Measurements from ENCODE around the gene PTPN14.

The PTPN14 gene

DNA sequence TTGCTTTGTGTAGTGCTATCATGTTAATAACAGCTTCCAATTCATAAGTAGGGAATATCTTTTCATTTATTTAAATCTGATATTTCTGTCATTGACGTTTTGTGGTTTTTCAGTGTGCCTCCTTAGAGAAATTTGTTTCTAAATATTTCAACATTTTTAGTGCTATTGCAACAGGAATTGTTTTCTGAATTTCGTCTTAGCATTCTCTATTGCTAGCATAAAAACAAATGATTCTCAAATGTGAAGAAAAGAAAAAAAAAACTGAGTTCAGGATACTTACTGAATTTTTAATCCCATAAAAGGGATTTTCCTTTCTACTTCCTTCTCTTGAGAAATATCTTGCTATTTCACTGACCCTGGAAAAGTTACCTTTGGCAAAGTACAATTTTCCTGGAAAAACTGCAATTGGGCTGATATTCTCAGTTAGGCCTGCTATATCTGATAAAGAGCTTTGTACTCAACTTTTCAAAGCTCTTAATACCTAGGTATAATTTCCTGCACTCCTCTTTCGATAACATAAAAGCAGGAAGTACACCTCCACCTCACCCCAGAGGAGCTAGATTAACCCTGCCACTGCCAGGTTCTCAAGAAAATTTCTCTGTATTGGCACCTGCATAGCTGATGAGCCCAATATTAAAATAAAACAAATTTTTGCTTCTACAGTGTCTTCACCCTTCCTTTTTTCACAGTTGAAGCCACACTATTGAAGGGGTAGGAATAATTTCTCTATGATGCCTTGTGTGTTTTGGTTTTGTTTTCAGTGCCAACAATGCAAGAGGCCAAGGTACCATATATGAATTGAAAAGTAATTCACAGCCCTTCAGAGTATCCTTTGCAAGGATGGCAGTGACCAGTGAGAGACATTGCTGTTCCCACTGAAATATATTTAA lies 35.6 kb downstream of the PTPN14 start:
- Mint-ChIP-seq H3K4me3 (no peak overlapping the region), H3K9me3 (peaks cover 5% of the 10 kb centered on the region), H3K4me1 (peaks cover 13% of the 10 kb centered on the region), H3K36me3 (ENCODE audit: low read depth) (peaks cover 14% of the 10 kb centered on the region), H3K27ac (no peak overlapping the region), H3K27me3 (ENCODE audit: low read depth) (peaks cover 10% of the 10 kb centered on the region)
- TF ChIP-seq, protein P1, sequence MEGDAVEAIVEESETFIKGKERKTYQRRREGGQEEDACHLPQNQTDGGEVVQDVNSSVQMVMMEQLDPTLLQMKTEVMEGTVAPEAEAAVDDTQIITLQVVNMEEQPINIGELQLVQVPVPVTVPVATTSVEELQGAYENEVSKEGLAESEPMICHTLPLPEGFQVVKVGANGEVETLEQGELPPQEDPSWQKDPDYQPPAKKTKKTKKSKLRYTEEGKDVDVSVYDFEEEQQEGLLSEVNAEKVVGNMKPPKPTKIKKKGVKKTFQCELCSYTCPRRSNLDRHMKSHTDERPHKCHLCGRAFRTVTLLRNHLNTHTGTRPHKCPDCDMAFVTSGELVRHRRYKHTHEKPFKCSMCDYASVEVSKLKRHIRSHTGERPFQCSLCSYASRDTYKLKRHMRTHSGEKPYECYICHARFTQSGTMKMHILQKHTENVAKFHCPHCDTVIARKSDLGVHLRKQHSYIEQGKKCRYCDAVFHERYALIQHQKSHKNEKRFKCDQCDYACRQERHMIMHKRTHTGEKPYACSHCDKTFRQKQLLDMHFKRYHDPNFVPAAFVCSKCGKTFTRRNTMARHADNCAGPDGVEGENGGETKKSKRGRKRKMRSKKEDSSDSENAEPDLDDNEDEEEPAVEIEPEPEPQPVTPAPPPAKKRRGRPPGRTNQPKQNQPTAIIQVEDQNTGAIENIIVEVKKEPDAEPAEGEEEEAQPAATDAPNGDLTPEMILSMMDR (IDR thresholded peaks at IDR 0.05; ENCODE audit: unreplicated experiment in 3 of 3): no peak

DNA sequence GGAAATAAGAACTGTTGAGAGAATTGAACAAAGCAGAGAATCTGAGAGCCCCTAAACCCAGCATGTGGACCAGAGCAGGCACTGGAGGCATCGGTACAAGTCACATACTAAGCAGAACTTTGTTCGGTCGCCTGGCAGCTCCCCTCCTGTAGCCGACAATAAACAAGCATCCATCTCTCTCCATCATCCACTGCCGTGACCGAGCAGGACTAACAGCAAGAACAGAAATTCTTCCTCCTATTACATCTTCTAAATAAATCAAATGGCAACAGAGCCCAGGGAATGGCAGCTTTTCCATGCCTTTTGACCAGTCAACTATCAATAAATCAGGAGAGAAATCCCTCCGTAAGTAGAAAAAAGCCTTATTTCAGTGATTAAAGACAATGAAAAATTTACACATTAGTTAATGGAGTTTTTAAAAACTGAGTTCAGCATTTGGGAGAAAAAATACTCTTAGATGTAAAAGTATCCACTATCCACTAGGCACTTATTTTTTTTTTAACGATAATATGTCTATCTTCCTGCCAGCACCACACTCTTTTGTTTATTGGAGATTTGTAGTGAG lies 36.5 kb downstream of the PTPN14 start:
- peaks cover 12% of the 10 kb centered on the region for H3K9me3 Mint-ChIP-seq
- H3K4me3 Mint-ChIP-seq: no peak overlapping the region
- H3K27ac Mint-ChIP-seq: peak overlapping the region; percentile 1 to 34 (median 3)
- peaks cover 10% of the 10 kb centered on the region for H3K27me3 Mint-ChIP-seq (ENCODE audit: low read depth)
- peaks cover 23% of the 10 kb centered on the region for H3K36me3 Mint-ChIP-seq (ENCODE audit: low read depth)
- TF ChIP-seq, protein P1 (IDR thresholded peaks at IDR 0.05; ENCODE audit: unreplicated experiment in 3 of 3): no peak
- peaks cover 13% of the 10 kb centered on the region for H3K4me1 Mint-ChIP-seq

DNA sequence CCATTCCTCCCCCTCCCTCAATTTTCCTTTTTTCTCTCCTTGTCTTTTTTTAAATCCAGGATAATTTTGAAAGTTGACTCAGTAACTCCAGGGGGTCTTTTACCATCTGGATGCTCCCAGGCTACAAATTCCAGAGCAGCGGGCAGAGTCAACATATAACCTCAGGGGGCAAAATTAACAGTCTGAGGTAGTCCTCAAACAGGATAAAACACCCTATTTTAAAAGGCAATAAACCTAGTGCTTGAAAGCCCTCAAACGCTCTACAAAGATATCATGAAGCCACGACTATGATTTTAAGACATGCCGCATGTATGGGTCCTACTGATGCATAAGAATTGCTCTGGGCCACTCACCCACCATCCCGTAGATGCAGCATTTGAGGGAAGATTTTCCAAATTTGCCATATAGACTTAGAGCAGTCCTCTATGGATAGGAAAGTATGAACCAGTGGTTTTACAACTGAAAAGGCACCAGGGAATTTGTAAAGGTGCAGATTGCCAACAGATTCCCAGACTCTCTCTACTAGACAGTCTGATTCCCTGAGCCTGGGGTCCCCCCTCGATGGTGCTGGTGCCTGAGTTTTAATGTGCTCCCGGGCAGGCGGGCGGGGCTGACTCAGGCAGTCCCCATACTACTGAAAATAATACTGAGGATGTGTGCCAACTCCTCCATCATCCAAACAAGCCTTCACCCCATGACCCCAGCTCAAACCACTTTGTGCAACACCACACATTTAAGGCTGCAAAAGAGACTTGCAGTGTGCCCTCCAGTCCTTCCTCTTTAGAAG lies 37.2 kb downstream of the PTPN14 start:
- Mint-ChIP-seq H3K36me3 (ENCODE audit: low read depth) (peaks cover 28% of the 10 kb centered on the region), H3K4me3 (no peak overlapping the region), H3K27ac (peak overlapping the region; percentile 1 to 34 (median 3)), H3K9me3 (peaks cover 14% of the 10 kb centered on the region), H3K4me1 (peaks cover 13% of the 10 kb centered on the region), H3K27me3 (ENCODE audit: low read depth) (peaks cover 10% of the 10 kb centered on the region)
- TF ChIP-seq, protein P1 (IDR thresholded peaks at IDR 0.05; ENCODE audit: unreplicated experiment in 3 of 3): no peak

DNA sequence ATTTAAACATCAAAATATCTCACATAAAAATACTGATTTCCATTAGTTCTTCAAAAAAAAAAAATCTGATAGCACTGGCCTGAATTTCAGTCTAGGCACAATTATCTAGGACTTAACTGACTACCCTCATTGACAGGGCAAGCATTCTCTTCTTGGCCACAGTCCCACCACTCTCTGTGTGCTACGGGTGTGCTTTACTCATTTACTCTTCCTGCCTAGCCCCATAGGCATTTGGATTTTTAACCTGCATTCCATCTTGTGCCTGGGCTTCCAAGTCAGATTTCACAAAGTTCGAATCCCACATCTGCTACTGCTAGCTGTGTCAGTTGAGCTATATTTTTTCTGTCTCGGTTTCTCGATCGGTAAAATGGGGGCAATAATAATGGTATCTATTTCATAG lies 38.0 kb downstream of the PTPN14 start:
- peak overlapping the region in 1 of 3 experiments; percentile 16 for H3K27ac Mint-ChIP-seq
- no peak overlapping the region for H3K4me3 Mint-ChIP-seq
- TF ChIP-seq, protein P1 (IDR thresholded peaks at IDR 0.05; ENCODE audit: unreplicated experiment in 3 of 3): no peak
- peaks cover 16% of the 10 kb centered on the region for H3K9me3 Mint-ChIP-seq
- H3K27me3 Mint-ChIP-seq (ENCODE audit: low read depth): peaks cover 10% of the 10 kb centered on the region
- H3K36me3 Mint-ChIP-seq (ENCODE audit: low read depth): peaks cover 34% of the 10 kb centered on the region
- peaks cover 13% of the 10 kb centered on the region for H3K4me1 Mint-ChIP-seq

DNA sequence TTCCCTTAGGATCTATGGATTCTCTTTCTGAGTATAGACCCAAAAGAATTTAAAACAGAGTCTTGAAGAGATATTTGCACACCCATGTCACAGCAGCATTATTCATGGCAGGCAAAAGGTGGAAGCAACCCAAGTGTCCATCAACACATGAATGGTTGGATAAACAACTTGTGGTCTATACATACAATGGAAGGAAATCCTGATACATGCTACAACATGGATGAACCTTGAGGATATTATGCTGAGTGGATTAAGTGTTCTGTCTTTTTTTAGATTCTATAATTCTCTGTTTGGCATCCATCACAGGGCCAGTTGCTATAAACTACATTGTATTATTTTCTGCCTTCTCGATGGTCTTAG lies 39.8 kb downstream of the PTPN14 start:
- Mint-ChIP-seq H3K9me3 (peaks cover 16% of the 10 kb centered on the region), H3K4me1 (peaks cover 13% of the 10 kb centered on the region), H3K27ac (no peak overlapping the region), H3K4me3 (no peak overlapping the region), H3K36me3 (ENCODE audit: low read depth) (peaks cover 38% of the 10 kb centered on the region), H3K27me3 (ENCODE audit: low read depth) (peaks cover 10% of the 10 kb centered on the region)
- TF ChIP-seq, protein P1 (IDR thresholded peaks at IDR 0.05; ENCODE audit: unreplicated experiment in 3 of 3): no peak

All from nephron (organoid).